Ovary (tissue), 9 donors: ENCODE data around the gene ADCY1. TPM values are rescaled to one million over a fixed set of nuclear protein-coding genes. Genes with fewer than 3 reads are reported as not detected.
A peak's percentile ranks its signal among the peaks of the same experiment; 100 is the strongest.

ENCODE experiments used
- DNase-seq, 5 donors: peaks; one replicate each; pipeline ENCODE4 v3.0.0-alpha.2; 2019 to 2020
- H3K27ac ChIP-seq, 2 donors: fragments of 200-600 bp; one replicate each; pipeline versions ENCODE4 v1.5.1 to v1.8.0; 2019 to 2022
- H3K27me3 ChIP-seq: fragments of 200-600 bp; one replicate; pipeline ENCODE4 v1.8.0; 2022
- H3K36me3 ChIP-seq: fragments of 200-600 bp; sonication (generic); one replicate; pipeline ENCODE4 v1.5.1; 2019
- H3K4me1 ChIP-seq: one replicate; pipeline ENCODE4 v1.8.1; 2013; ENCODE audit warnings: mild to moderate bottlenecking, moderate library complexity; ENCODE audit not compliant: insufficient read depth
- H3K4me3 ChIP-seq: fragments of 200-600 bp; sonication (generic); one replicate; pipeline ENCODE4 v1.5.1; 2017
- H3K9me3 ChIP-seq, 2 donors: fragments of 200-600 bp in 1 of 2; sonication (generic) in 1 of 2; one replicate each; pipeline versions ENCODE4 v1.5.1 to v1.8.1; 2013 to 2019; ENCODE audit warnings: mild to moderate bottlenecking in 1 of 2, moderate library complexity in 1 of 2
- CTCF ChIP-seq, 3 donors: fragments of 450-650 bp in 2 of 3; fragments of 200-600 bp in 1 of 3; IDR thresholded peaks; one replicate each; pipeline versions ENCODE4 v1.5.1 to v1.8.0; 2016 to 2022; ENCODE audit warnings: antibody characterized with exemption in 3 of 3, mild to moderate bottlenecking in 1 of 3
- EP300 ChIP-seq: sonication (generic); formaldehyde crosslinking; IDR thresholded peaks from one replicate; pipeline ENCODE4 v1.6.1; 2017; ENCODE audit warnings: antibody characterized with exemption
- POLR2A ChIP-seq: fragments of 450-650 bp; IDR thresholded peaks from one replicate; pipeline ENCODE4 v1.6.1; 2017; ENCODE audit warnings: antibody characterized with exemption, mild to moderate bottlenecking, moderate library complexity
- WGBS, 3 donors: extraction: QIAGEN DNeasy Blood & Tissue Kit in 1 of 3; methylation state at CpG; one replicate each; pipeline versions ENCODE4 v1.1.5 to v1.1.7; 2013 to 2017; 5-methylcytosine and 5-hydroxymethylcytosine counted together
- intact Hi-C, 4 donors: fragments of 100-400 bp; cut with DNase I; formaldehyde crosslinking; loops; one replicate each; pipeline versions ENCODE4 v1.11.0 to v1.15.1; 2022 to 2023
- polyA plus RNA-seq, 2 donors: library from polyadenylated mRNA; stranded (reverse); fragments of 200-250 nt in 1 of 2; fragments of 350-450 nt in 1 of 2; fragmentation: Illumina TruSeq in 1 of 2; extraction: RNeasy Lipid Tissue Mini Kit (QIAGEN cat#74804) in 1 of 2; gene quantifications; one replicate each; pipeline ENCODE4 v1.2.3, GENCODE V29; 2013 to 2014
- total RNA-seq, 7 donors: library from RNA; depleted of rRNA in 2 of 7; stranded (reverse); fragments of >200 nt in 2 of 7; fragmentation: NEBNext Ultra II Directional in 3 of 7; extraction: Animal tissue kit (Norgen Biotek cat#: 25700) in 3 of 7; gene quantifications; one replicate each; pipeline versions ENCODE4 v1.1.0 to v1.2.4, GENCODE V29; 2016 to 2023
- donor health status: DM: no; HTN: no; CAD: no; lungs with moderate emphysema.
- donor health status: DM: no; HTN: no; CAD: no.
- donor health status: Bipolar disorder and iron deficiency.
- donor health status: DM: yes; HTN: yes; CAD: no.
- donor health status: DM: no; HTN: no; CAD: no.
- donor health status: DM: yes; HTN: yes; CAD: no.

The ADCY1 gene
- total and polyA plus RNA-seq, 9 donors: 0.40 to 3.7 (median 1.7) TPM

GRCh38 chr7:45596665-45597095 lies 22.5 kb downstream of the ADCY1 start:
- Histone ChIP-seq H3K4me3 (no peak overlapping the region), H3K36me3 (no peaks in the 10 kb centered on the region), H3K27me3 (no peaks in the 10 kb centered on the region), H3K4me1 (no peaks in the 10 kb centered on the region), H3K27ac (no peak overlapping the region), H3K9me3 (no peaks in the 10 kb centered on the region)
- peak in 1 of 5 donors; percentile 17 for DNase-seq
- WGBS, 3 donors: 88 to 89% (median 88%) methylated on average over 7 of the region's 7 CpGs
- intact Hi-C loops: no loop called here
- TF ChIP-seq EP300 (no peak), CTCF (IDR thresholded peaks at IDR 0.05) (no peak), POLR2A (no peak)

GRCh38 chr7:45597286-45597984 lies 23.3 kb downstream of the ADCY1 start:
- no peaks in the 10 kb centered on the region for H3K9me3 ChIP-seq
- H3K4me1 ChIP-seq: no peaks in the 10 kb centered on the region
- no peak for DNase-seq
- no peaks in the 10 kb centered on the region for H3K27me3 ChIP-seq
- WGBS, 3 donors: 79 to 90% (median 81%) methylated on average over 9 of the region's 9 CpGs
- intact Hi-C loops: no loop called here
- no peaks in the 10 kb centered on the region for H3K36me3 ChIP-seq
- no peak overlapping the region for H3K27ac ChIP-seq
- H3K4me3 ChIP-seq: no peak overlapping the region
- TF ChIP-seq POLR2A: no peak
- no peak for TF ChIP-seq EP300
- no peak for TF ChIP-seq CTCF (IDR thresholded peaks at IDR 0.05)

- Histone ChIP-seq H3K9me3 (no peaks in the 10 kb centered on the region), H3K4me3 (no peak overlapping the region), H3K4me1 (no peaks in the 10 kb centered on the region), H3K27me3 (no peaks in the 10 kb centered on the region), H3K27ac (no peak overlapping the region), H3K36me3 (no peaks in the 10 kb centered on the region)
- intact Hi-C loops: no loop called here
- DNase-seq: peak in 1 of 5 donors; percentile 13
- WGBS, 3 donors: 81 to 90% (median 84%) methylated on average over 14 of the region's 14 CpGs
- no peak for TF ChIP-seq CTCF (IDR thresholded peaks at IDR 0.05)
These were observed 24.8 kb downstream of the ADCY1 start for GRCh38 chr7:45598886-45599520.

GRCh38 chr7:45599851-45600706 lies 25.9 kb downstream of the ADCY1 start:
- TF ChIP-seq POLR2A (no peak), CTCF (IDR thresholded peaks at IDR 0.05) (no peak), EP300 (no peak)
- H3K9me3 ChIP-seq: no peaks in the 10 kb centered on the region
- no peak overlapping the region for H3K27ac ChIP-seq
- 80 to 95% (median 87%) methylated on average over 10 of the region's 10 CpGs for WGBS, 3 donors
- H3K36me3 ChIP-seq: no peaks in the 10 kb centered on the region
- intact Hi-C loops: no loop called here
- DNase-seq: peak in 1 of 5 donors; percentile 7
- no peaks in the 10 kb centered on the region for H3K27me3 ChIP-seq
- no peak overlapping the region for H3K4me3 ChIP-seq
- H3K4me1 ChIP-seq: no peaks in the 10 kb centered on the region
